NCI-H460 (cell line): Measurements from ENCODE around the gene TSPAN11. TPM values are rescaled to one million over a fixed set of nuclear protein-coding genes. Genes with fewer than 3 reads are reported as not detected.

Experiments used
- DNase-seq: peaks from one replicate; pipeline ENCODE4 v3.0.0-alpha.2; 2016; ENCODE audit warnings: low read depth; ENCODE audit errors: extremely low read depth
- total RNA-seq: library from RNA; depleted of rRNA; stranded (reverse); fragments of >200 nt; shearing (Covaris generic); gene quantifications from 2 replicates; pipeline ENCODE4 v1.2.3, GENCODE V29; 2014; rRNA removed

TSPAN11 gene
- total RNA-seq, 1 experiment from 2014 or later, result not detected

DNA sequence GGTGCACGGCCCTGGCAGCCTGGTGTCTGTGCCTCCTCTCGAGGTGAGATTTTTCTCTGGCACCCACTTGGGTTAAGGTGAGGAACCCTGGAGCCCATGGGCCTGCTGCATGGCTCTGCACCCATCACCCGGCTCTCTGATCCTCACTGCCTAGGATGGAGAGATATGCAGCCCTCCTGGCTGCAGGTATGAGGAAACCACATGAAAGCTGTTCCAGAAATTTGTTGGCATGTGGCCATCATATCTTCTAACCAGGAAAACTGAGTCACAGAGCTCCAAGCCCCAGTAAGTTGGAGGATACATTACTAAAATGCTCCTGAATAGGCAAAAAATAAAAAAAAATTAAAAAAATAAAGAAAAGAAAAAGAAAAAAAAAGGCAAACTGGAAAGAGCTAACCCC, 107.8 kb downstream of the TSPAN11 start:
- no peak for DNase-seq

GRCh38 chr12:31035226-31035625, 108.7 kb downstream of the TSPAN11 start:
- DNase-seq, result no peak

GRCh38 chr12:31035967-31036665, 109.6 kb downstream of the TSPAN11 start:
- DNase-seq, result no peak

- no peak for DNase-seq
These were observed 110.5 kb downstream of the TSPAN11 start for GRCh38 chr12:31037028-31037427.

GRCh38 chr12:31037931-31038330, 111.4 kb downstream of the TSPAN11 start:
- no peak for DNase-seq

GRCh38 chr12:31041033-31041564, 114.6 kb downstream of the TSPAN11 start:
- DNase-seq, result no peak

Other genes with a start within 250 kb of the TSPAN11 start
- gene IPO8, start 230.9 kb upstream of the TSPAN11 start, total RNA-seq, result 12.3 and 12.5 TPM in 2 replicates
- gene CAPRIN2, start 171.8 kb upstream of the TSPAN11 start, total RNA-seq, result 11.4 and 14.9 TPM in 2 replicates
- 18.8 and 23.6 TPM in 2 replicates for gene DDX11, start 147.1 kb downstream of the TSPAN11 start, total RNA-seq